IPS-NIHi11 (cell line): Measurements from ENCODE around the gene KCNJ4.
"Not testable (repeated sequence)": the region's sequence is repeated elsewhere in the genome, so short reads cannot be mapped to it uniquely, and the experiment has no call there.

Experiments
- DNase-seq: peaks from one replicate; pipeline ENCODE4 v3.0.0; 2012; ENCODE audit warnings: mixed read lengths, low spot score

The KCNJ4 gene

GRCh38 chr22:38470179-38470578, 15.2 kb upstream of the KCNJ4 start:
- DNase-seq = not testable (repeated sequence)

- no peak for DNase-seq
Measured at GRCh38 chr22:38469306-38469781, 14.3 kb upstream of the KCNJ4 start.

- peak; percentile 72 for DNase-seq
Measured at GRCh38 chr22:38468443-38469305, 13.7 kb upstream of the KCNJ4 start.

GRCh38 chr22:38467904-38468442, 13.0 kb upstream of the KCNJ4 start, which contains the start of gene KDELR3:
TSS of gene KDELR3 (plus strand) at chr22:38468096. CDS start at chr22:38468234, 138 bp downstream.
- peak; percentile 87 for DNase-seq

GRCh38 chr22:38467438-38467903, 12.5 kb upstream of the KCNJ4 start:
- DNase-seq = no peak

GRCh38 chr22:38465673-38466490, 10.9 kb upstream of the KCNJ4 start:
- DNase-seq = no peak

GRCh38 chr22:38464992-38465672, 10.1 kb upstream of the KCNJ4 start:
- no peak for DNase-seq

GRCh38 chr22:38462960-38463784, 8.2 kb upstream of the KCNJ4 start:
- peak; percentile 77 for DNase-seq

GRCh38 chr22:38461414-38462081, 6.5 kb upstream of the KCNJ4 start:
- peak; percentile 90 for DNase-seq

- no peak for DNase-seq
Measured at GRCh38 chr22:38461057-38461413, 6.0 kb upstream of the KCNJ4 start.

- no peak for DNase-seq
Measured at GRCh38 chr22:38460426-38460840, 5.4 kb upstream of the KCNJ4 start.

- DNase-seq = no peak
Measured at GRCh38 chr22:38456841-38457699, 2.1 kb upstream of the KCNJ4 start.

GRCh38 chr22:38456272-38456835, 1.4 kb upstream of the KCNJ4 start:
- no peak for DNase-seq

GRCh38 chr22:38455530-38456271, 702 bp upstream of the KCNJ4 start:
- DNase-seq = peak; percentile 86

- DNase-seq = peak; percentile 54
Measured at GRCh38 chr22:38454353-38455075, 485 bp downstream of the KCNJ4 start.

GRCh38 chr22:38453996-38454352, 1.0 kb downstream of the KCNJ4 start:
- no peak for DNase-seq

- no peak for DNase-seq
Measured at GRCh38 chr22:38453066-38453672, 1.8 kb downstream of the KCNJ4 start.
